Fibroblast of villous mesenchyme (primary cell): Measurements from ENCODE around the gene RHOBTB3. TPM values are rescaled to one million over a fixed set of nuclear protein-coding genes. Genes with fewer than 3 reads are reported as not detected.
"Not testable (repeated sequence)": the region's sequence is repeated elsewhere in the genome, so short reads cannot be mapped to it uniquely, and the experiment has no call there.

Experiments
- DNase-seq: peaks from one replicate; pipeline ENCODE4 v3.0.0-alpha.2; 2010; ENCODE audit warnings: low read depth
- H3K4me3 ChIP-seq: 2 replicates; pipeline ENCODE4 v1.5.1; 2011; ENCODE audit warnings: low read depth, mild to moderate bottlenecking, low read length
- total RNA-seq: library from RNA; depleted of rRNA; stranded (reverse); fragments of >200 nt; gene quantifications from 2 replicates; pipeline ENCODE4 v1.2.3, GENCODE V29; 2012
- TF ChIP-seq, protein P1 (sequence below): IDR thresholded peaks from 2 replicates; pipeline ENCODE4 v1.5.1; 2012; ENCODE audit warnings: low read depth, mild to moderate bottlenecking, low read length; ENCODE audit not compliant: insufficient read depth

The RHOBTB3 gene
- total RNA-seq, 1 donor, result 720 TPM

GRCh38 chr5:95836544-95836943, 105.4 kb downstream of the RHOBTB3 start:
- H3K4me3 ChIP-seq, result no peak overlapping the region
- no peak for DNase-seq
- TF ChIP-seq, protein P1, sequence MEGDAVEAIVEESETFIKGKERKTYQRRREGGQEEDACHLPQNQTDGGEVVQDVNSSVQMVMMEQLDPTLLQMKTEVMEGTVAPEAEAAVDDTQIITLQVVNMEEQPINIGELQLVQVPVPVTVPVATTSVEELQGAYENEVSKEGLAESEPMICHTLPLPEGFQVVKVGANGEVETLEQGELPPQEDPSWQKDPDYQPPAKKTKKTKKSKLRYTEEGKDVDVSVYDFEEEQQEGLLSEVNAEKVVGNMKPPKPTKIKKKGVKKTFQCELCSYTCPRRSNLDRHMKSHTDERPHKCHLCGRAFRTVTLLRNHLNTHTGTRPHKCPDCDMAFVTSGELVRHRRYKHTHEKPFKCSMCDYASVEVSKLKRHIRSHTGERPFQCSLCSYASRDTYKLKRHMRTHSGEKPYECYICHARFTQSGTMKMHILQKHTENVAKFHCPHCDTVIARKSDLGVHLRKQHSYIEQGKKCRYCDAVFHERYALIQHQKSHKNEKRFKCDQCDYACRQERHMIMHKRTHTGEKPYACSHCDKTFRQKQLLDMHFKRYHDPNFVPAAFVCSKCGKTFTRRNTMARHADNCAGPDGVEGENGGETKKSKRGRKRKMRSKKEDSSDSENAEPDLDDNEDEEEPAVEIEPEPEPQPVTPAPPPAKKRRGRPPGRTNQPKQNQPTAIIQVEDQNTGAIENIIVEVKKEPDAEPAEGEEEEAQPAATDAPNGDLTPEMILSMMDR, result no peak

DNA sequence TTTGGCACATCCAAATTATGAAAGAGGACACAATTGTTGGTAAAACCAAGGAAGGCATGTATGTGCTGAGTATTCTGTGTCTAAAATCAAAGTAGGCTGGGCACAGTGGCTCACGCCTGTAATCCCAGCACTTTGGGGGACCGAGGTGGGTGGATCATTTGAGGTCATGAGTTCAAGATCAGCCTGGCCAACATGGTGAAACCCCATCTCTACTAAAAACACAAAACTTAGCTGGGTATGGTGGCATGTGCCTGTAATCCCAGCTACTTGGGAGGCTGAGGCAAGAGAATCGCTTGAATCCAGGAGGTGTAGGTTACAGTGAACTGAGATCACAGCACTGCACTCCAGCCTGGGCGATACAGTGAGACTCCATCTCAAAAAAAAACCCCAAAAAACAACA, 105.8 kb downstream of the RHOBTB3 start:
- not testable (repeated sequence) for H3K4me3 ChIP-seq, DNase-seq

DNA sequence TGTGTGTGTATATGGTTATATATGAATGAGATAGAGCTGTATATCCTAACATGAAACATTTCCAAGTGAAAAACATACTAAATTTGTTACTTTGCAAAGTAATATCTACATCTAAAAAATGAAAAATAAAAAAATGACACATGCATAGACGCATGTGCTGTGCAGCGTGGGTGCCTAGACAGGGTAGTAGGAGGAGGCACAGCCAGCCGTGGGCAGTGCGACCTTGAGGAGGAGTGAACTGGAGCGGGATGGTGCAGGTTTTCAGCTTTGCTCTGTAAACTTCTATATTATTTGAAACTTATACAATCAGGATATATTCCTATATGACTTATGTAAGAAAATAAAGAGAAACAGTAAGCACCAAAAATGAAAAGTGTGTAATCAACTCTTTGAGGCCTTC, 106.4 kb downstream of the RHOBTB3 start:
- TF ChIP-seq, protein P1, result no peak
- no peak for DNase-seq
- H3K4me3 ChIP-seq, result no peak overlapping the region

DNA sequence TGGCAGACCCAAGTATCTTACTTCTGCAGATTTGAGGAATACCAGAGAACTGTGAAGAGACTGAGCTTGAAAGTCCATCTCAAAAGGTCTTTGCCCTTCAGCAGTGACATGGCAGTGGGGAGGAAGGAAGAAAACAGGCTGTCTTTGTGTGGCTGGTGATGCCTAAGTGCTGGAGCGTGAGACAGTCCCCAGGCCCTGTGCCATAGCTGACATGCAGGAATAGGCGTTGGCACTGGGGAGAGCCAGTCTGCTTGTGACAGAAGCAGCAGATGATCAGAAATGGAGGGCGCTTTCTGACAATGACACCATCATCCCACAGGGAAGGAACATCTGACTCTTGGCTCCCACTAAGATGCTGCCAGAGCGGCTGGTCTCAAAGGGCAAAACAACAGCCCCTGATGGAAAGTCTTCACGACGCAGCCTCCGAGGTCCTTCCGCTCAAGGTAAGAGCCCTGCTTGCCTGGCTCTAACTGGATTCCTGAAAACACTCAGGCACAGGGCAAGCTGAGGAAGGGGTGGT, 106.9 kb downstream of the RHOBTB3 start:
- DNase-seq, result no peak
- H3K4me3 ChIP-seq, result no peak overlapping the region
- TF ChIP-seq, protein P1, result no peak

DNA sequence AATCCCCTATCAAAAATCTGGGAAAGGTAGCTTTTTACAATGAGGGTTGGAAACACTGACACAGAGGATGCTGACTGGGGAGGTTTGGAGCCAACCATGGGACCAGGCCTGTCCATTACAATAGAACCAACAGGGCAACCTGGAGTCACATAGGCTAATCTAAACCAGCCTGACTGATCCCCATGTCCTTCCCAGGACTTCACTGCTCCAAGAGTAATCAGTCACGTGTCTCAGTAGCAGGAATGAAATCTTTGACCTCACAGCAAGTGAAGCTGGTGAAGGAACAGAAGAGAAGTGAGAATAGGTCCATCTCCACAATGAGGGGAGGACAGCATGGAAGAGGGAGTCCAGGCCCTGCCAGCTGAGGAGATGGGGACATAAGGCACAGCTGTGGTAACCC, 107.4 kb downstream of the RHOBTB3 start:
- TF ChIP-seq, protein P1, result no peak
- H3K4me3 ChIP-seq, result no peak overlapping the region
- DNase-seq, result no peak

GRCh38 chr5:95839658-95840057, 108.5 kb downstream of the RHOBTB3 start:
- no peak for DNase-seq
- TF ChIP-seq, protein P1, result no peak
- no peak overlapping the region for H3K4me3 ChIP-seq

DNA sequence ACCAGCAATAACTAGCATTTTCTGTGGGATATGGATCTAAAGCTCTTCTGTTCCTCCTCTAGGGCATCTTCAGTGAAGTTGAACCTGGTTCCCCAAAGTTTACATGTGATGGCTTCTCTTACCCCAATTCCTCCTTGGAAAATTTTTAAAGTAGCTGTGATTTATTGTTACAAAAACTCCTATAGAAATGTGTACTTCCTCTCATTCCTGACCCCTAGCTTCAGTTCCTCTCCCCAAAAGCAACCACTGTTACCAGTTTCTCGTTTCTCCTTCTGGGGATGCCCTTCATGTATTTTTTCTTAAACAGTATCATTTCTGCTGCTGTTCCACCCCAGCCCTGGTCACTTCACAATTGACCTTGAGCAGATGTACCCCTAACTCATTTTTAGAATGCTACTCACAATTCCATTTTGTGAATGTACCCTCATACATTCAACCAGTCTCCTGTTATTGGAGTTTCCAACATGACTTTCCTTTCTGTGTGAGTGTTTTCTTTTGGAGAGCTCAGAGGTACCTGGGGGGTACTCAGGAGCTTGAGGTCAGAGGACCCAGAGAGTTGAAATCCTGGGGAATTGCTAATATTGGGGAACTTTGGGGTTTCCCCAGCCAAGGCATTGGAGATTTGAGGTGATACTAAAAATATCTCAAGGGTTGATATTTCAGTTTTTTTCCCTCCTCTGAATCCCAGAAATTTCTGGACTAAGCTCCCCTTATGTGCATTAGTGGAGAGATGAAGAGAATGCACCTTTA, 110.0 kb downstream of the RHOBTB3 start:
- no peak overlapping the region for H3K4me3 ChIP-seq
- no peak for DNase-seq
- TF ChIP-seq, protein P1, result no peak
